Natural killer cell (primary cell): ENCODE measurements around the gene AP1B1. TPM values are rescaled to one million over a fixed set of nuclear protein-coding genes. Genes with fewer than 3 reads are reported as not detected.

Experiments
- ATAC-seq, 3 donors: fragments of 150-1000 bp in 2 of 3; fragments of 200-7000 bp in 1 of 3; cut with Tn5 transposase; 1 replicate in 1 of 3; 2 replicates in 2 of 3; pipeline ENCODE4 v1.10.0; 2021; ENCODE audit warnings: mild to moderate bottlenecking in 2 of 3, moderate library complexity in 2 of 3
- DNase-seq, 2 donors: peaks; one replicate each; pipeline versions ENCODE4 v3.0.0 to v3.0.0-alpha.2; 2013 to 2021; ENCODE audit warnings: mixed read lengths in 1 of 2
- H3K27ac ChIP-seq: one replicate; pipeline ENCODE4 v1.5.1; 2013; ENCODE audit warnings: mild to moderate bottlenecking, low read length
- H3K27me3 ChIP-seq: one replicate; pipeline ENCODE4 v1.6.1; 2013; ENCODE audit warnings: low read length; ENCODE audit not compliant: control insufficient read depth, insufficient read depth
- H3K36me3 ChIP-seq: one replicate; pipeline ENCODE4 v1.6.1; 2013; ENCODE audit warnings: low read length; ENCODE audit not compliant: control insufficient read depth, insufficient read depth
- H3K4me1 ChIP-seq: one replicate; pipeline ENCODE4 v1.6.1; 2013; ENCODE audit warnings: low read length; ENCODE audit not compliant: control insufficient read depth, insufficient read depth
- H3K4me3 ChIP-seq: one replicate; pipeline ENCODE4 v1.5.1; 2013; ENCODE audit warnings: low read length
- H3K9me3 ChIP-seq: one replicate; pipeline ENCODE4 v1.6.1; 2013; ENCODE audit warnings: low read length; ENCODE audit not compliant: control insufficient read depth, insufficient read depth
- H3K27ac Mint-ChIP-seq, 2 donors: one replicate each; pipeline ENCODE4 v1.8.0; 2022; ENCODE audit warnings: mild to moderate bottlenecking in 2 of 2, mixed read lengths in 2 of 2, moderate library complexity in 1 of 2
- H3K27me3 Mint-ChIP-seq, 2 donors: one replicate each; pipeline ENCODE4 v1.8.0; 2022; ENCODE audit warnings: low read depth in 2 of 2, mixed read lengths in 2 of 2
- H3K36me3 Mint-ChIP-seq: one replicate; pipeline ENCODE4 v1.8.0; 2022; ENCODE audit warnings: mixed read lengths
- H3K4me1 Mint-ChIP-seq, 2 donors: one replicate each; pipeline ENCODE4 v1.8.0; 2022; ENCODE audit warnings: mixed read lengths in 2 of 2
- H3K4me3 Mint-ChIP-seq: one replicate; pipeline ENCODE4 v1.8.0; 2022; ENCODE audit warnings: mild to moderate bottlenecking, moderate library complexity, mixed read lengths
- H3K9me3 Mint-ChIP-seq, 2 donors: one replicate each; pipeline ENCODE4 v1.8.0; 2022; ENCODE audit warnings: mixed read lengths in 2 of 2
- CTCF ChIP-seq: fragments of 200-600 bp; IDR thresholded peaks from one replicate; pipeline ENCODE4 v1.8.0; 2022; ENCODE audit warnings: antibody characterized with exemption
- WGBS: methylation state at CpG from one replicate; pipeline ENCODE4 v1.1.7; 2013; ENCODE audit warnings: missing lambda C conversion rate; ENCODE audit not compliant: insufficient coverage; 5-methylcytosine and 5-hydroxymethylcytosine counted together
- intact Hi-C: fragments of 100-400 bp; cut with micrococcal nuclease; formaldehyde crosslinking; loops from one replicate; pipeline ENCODE4 v1.14.2; 2022
- total RNA-seq, 4 donors: library from RNA; stranded (reverse); fragments of 120-200 nt in 1 of 4; gene quantifications; one replicate each; pipeline versions ENCODE4 v1.2.3 to v1.2.4, GENCODE V29; 2013 to 2022

Gene AP1B1
- total RNA-seq, 3 donors from 2014 or later (not counting 1 experiment from before 2014, with no cell fraction given): 54.0 to 56.1 (median 54.3) TPM

GRCh38 chr22:29400576-29400975 is 12.2 kb upstream of the AP1B1 start:
- Histone ChIP-seq H3K9me3 (no peaks in the 10 kb centered on the region), H3K4me1 (no peaks in the 10 kb centered on the region), H3K27ac (no peak overlapping the region), H3K4me3 (no peak overlapping the region), H3K36me3 (no peaks in the 10 kb centered on the region), H3K27me3 (no peaks in the 10 kb centered on the region)
- H3K27me3 Mint-ChIP-seq: peaks cover 14 to 19% of the 10 kb centered on the region in 2 donors
- WGBS: 94% methylated on average over 2 of the region's 2 CpGs
- intact Hi-C loops: no loop called here
- no peak for TF ChIP-seq CTCF
- no peaks in the 10 kb centered on the region for H3K9me3 Mint-ChIP-seq
- H3K36me3 Mint-ChIP-seq: no peaks in the 10 kb centered on the region
- no peak overlapping the region for H3K27ac Mint-ChIP-seq
- H3K4me3 Mint-ChIP-seq: no peak overlapping the region
- ATAC-seq (no peak), DNase-seq (no peak)
- H3K4me1 Mint-ChIP-seq: no peaks in the 10 kb centered on the region

- intact Hi-C loops: no loop called here
These were observed 9.4 kb upstream of the AP1B1 start for GRCh38 chr22:29397791-29398190.

GRCh38 chr22:29396126-29396525 is 7.8 kb upstream of the AP1B1 start:
- Mint-ChIP-seq H3K27me3 (peaks cover 4 to 7% of the 10 kb centered on the region in 2 donors), H3K36me3 (no peaks in the 10 kb centered on the region), H3K4me3 (no peak overlapping the region), H3K4me1 (peaks cover 0 to 7% of the 10 kb centered on the region in 2 donors), H3K9me3 (no peaks in the 10 kb centered on the region), H3K27ac (no peak overlapping the region)
- no peak for ATAC-seq
- Histone ChIP-seq H3K27ac (no peak overlapping the region), H3K27me3 (no peaks in the 10 kb centered on the region), H3K4me1 (peaks cover 2% of the 10 kb centered on the region), H3K4me3 (no peak overlapping the region), H3K9me3 (no peaks in the 10 kb centered on the region), H3K36me3 (no peaks in the 10 kb centered on the region)
- WGBS: 92% methylated on average over 1 of the region's 2 CpGs
- intact Hi-C loops: no loop called here
- no peak for TF ChIP-seq CTCF
- no peak for DNase-seq

More at GRCh38 chr22:29397791-29398190, 9.4 kb upstream of the AP1B1 start:
- Histone ChIP-seq H3K9me3 (no peaks in the 10 kb centered on the region), H3K4me1 (peaks cover 2% of the 10 kb centered on the region), H3K36me3 (no peaks in the 10 kb centered on the region), H3K4me3 (no peak overlapping the region), H3K27me3 (no peaks in the 10 kb centered on the region), H3K27ac (no peak overlapping the region)
- Mint-ChIP-seq H3K27me3 (peaks cover 10 to 19% of the 10 kb centered on the region in 2 donors), H3K4me3 (no peak overlapping the region), H3K27ac (no peak overlapping the region), H3K9me3 (no peaks in the 10 kb centered on the region), H3K4me1 (peaks cover 0 to 7% of the 10 kb centered on the region in 2 donors), H3K36me3 (no peaks in the 10 kb centered on the region)
- 89% methylated on average over 6 of the region's 6 CpGs for WGBS
- no peak for TF ChIP-seq CTCF
- DNase-seq: no peak
- no peak for ATAC-seq

GRCh38 chr22:29394931-29395581 is 6.7 kb upstream of the AP1B1 start:
- H3K9me3 ChIP-seq: no peaks in the 10 kb centered on the region
- no peaks in the 10 kb centered on the region for H3K36me3 Mint-ChIP-seq
- H3K4me3 Mint-ChIP-seq: no peak overlapping the region
- H3K9me3 Mint-ChIP-seq: no peaks in the 10 kb centered on the region
- WGBS: 16% methylated on average over 10 of the region's 10 CpGs
- H3K36me3 ChIP-seq: no peaks in the 10 kb centered on the region
- no peaks in the 10 kb centered on the region for H3K27me3 ChIP-seq
- H3K4me1 Mint-ChIP-seq: peaks cover 0 to 7% of the 10 kb centered on the region in 2 donors
- H3K27ac Mint-ChIP-seq: no peak overlapping the region
- DNase-seq (peak; percentile 54 to 86), ATAC-seq (peak; percentile 84 to 100 (median 99))
- peaks cover 2% of the 10 kb centered on the region for H3K4me1 ChIP-seq
- no peaks in the 10 kb centered on the region for H3K27me3 Mint-ChIP-seq
- intact Hi-C loops: loop anchor here (1.0 kb wide), 1 partner anchor 129 kb away; no protein-coding TSS in a partner anchor
- H3K4me3 ChIP-seq: no peak overlapping the region
- peak; percentile 80 for TF ChIP-seq CTCF
- H3K27ac ChIP-seq: no peak overlapping the region
